ENCODE data around the gene GYS1. TPM values are rescaled to one million over a fixed set of nuclear protein-coding genes. Genes with fewer than 3 reads are reported as not detected.

The GYS1 gene
- total and polyA plus RNA-seq, 7 experiments from 2014 or later, result 22.6 to 82.3 (median 40.3) TPM

- no peak for DNase-seq
- Mint-ChIP-seq H3K9me3 (peaks cover 0 to 2% (median 0%) of the 10 kb centered on the region in 11 donors), H3K27ac (peak overlapping the region; percentile 87 to 99 (median 96)), H3K27me3 (no peaks in the 10 kb centered on the region), H3K36me3 (peaks cover 0 to 22% (median 9%) of the 10 kb centered on the region in 5 donors), H3K4me1 (peaks cover 39 to 57% (median 42%) of the 10 kb centered on the region in 7 donors), H3K4me3 (peak overlapping the region; percentile 95 to 100 (median 96))
- CTCF ChIA-PET, result interaction anchor here (0.5 to 2.1 kb wide), 7 partner anchors 18 to 204 kb away, joined by 3 to 10 read pairs (median 4); no protein-coding TSS in a partner anchor
- H3K27ac ChIP-seq (ENCODE audit: low read depth, low read length), result peak overlapping the region; percentile 80
- no peaks in the 10 kb centered on the region for H3K9me3 ChIP-seq (ENCODE audit: control insufficient read depth in 2 of 3, low read length in 3 of 3)
- peaks cover 23 to 24% of the 10 kb centered on the region in 2 donors for H3K4me1 ChIP-seq (ENCODE audit: control insufficient read depth in 2 of 2, insufficient read depth in 2 of 2, low read length in 2 of 2)
- ATAC-seq, result no peak
- peak overlapping the region; percentile 70 for H3K4me3 ChIP-seq (ENCODE audit: low read length)
- intact Hi-C loops (cut with micrococcal nuclease), result loop anchor here (2.0 to 10.0 kb wide), 13 partner anchors 27 to 1520 kb away; partner anchors contain the start of genes ALDH16A1 (in 2 of the 2), PIH1D1 (in 2 of the 2), ASPDH (in 1 of the 2) and BAX (in 1 of the 2)
- no peaks in the 10 kb centered on the region for H3K27me3 ChIP-seq (ENCODE audit: control insufficient read depth in 2 of 2, insufficient read depth in 2 of 2, low read length in 2 of 2)
- H3K36me3 ChIP-seq (ENCODE audit: control insufficient read depth in 2 of 3, insufficient read depth in 3 of 3, low read length in 3 of 3), result peaks cover 0 to 13% (median 0%) of the 10 kb centered on the region in 3 experiments
- POLR2A ChIA-PET, result interaction anchor here (0.8 to 4.2 kb wide), 6 partner anchors 10 to 672 kb away, joined by 4 to 58 read pairs (median 4); partner anchors contain the start of gene FTL
Observed at GRCh38 chr19:48991873-48992580, 1.1 kb downstream of the GYS1 start.

GRCh38 chr19:48991011-48991609 lies 2.0 kb downstream of the GYS1 start:
- peak overlapping the region in 3 of 10 donors; percentile 15 to 43 (median 27) for H3K4me3 Mint-ChIP-seq
- Histone ChIP-seq H3K36me3 (ENCODE audit: control insufficient read depth in 2 of 3, insufficient read depth in 3 of 3, low read length in 3 of 3) (peaks cover 0 to 13% (median 0%) of the 10 kb centered on the region in 3 experiments), H3K9me3 (ENCODE audit: control insufficient read depth in 2 of 3, low read length in 3 of 3) (no peaks in the 10 kb centered on the region), H3K27ac (ENCODE audit: low read depth, low read length) (no peak overlapping the region), H3K4me1 (ENCODE audit: control insufficient read depth in 2 of 2, insufficient read depth in 2 of 2, low read length in 2 of 2) (peaks cover 23 to 24% of the 10 kb centered on the region in 2 donors), H3K4me3 (ENCODE audit: low read length) (no peak overlapping the region), H3K27me3 (ENCODE audit: control insufficient read depth in 2 of 2, insufficient read depth in 2 of 2, low read length in 2 of 2) (no peaks in the 10 kb centered on the region)
- DNase-seq (no peak), ATAC-seq (no peak)
- no peaks in the 10 kb centered on the region for H3K27me3 Mint-ChIP-seq
- POLR2A ChIA-PET, result interaction anchor here (0.6 to 4.2 kb wide), 5 partner anchors 9 to 90 kb away, joined by 4 to 58 read pairs (median 5); partner anchors contain the start of gene FTL
- H3K9me3 Mint-ChIP-seq, result peaks cover 0 to 2% (median 0%) of the 10 kb centered on the region in 11 donors
- intact Hi-C loops (cut with micrococcal nuclease), result loop anchor here (5.0 to 10.0 kb wide), 8 partner anchors 64 to 1521 kb away; partner anchors contain the start of genes ALDH16A1 (in 2 of the 2), PIH1D1 (in 2 of the 2), ASPDH (in 1 of the 2) and CGB7 (in 1 of the 2)
- H3K4me1 Mint-ChIP-seq, result peaks cover 37 to 51% (median 40%) of the 10 kb centered on the region in 7 donors
- CTCF ChIA-PET, result no interaction called here
- H3K27ac Mint-ChIP-seq, result peak overlapping the region in 3 of 9 donors; percentile 49 to 86 (median 59)
- H3K36me3 Mint-ChIP-seq, result peaks cover 0 to 22% (median 9%) of the 10 kb centered on the region in 5 donors

- intact Hi-C loops (cut with micrococcal nuclease), result loop anchor here (5.0 to 10.0 kb wide), 8 partner anchors 64 to 1522 kb away; partner anchors contain the start of genes ALDH16A1 (in 2 of the 2), PIH1D1 (in 2 of the 2), ASPDH (in 1 of the 2) and CGB7 (in 1 of the 2)
- Histone ChIP-seq H3K9me3 (ENCODE audit: control insufficient read depth in 2 of 3, low read length in 3 of 3) (no peaks in the 10 kb centered on the region), H3K4me1 (ENCODE audit: control insufficient read depth in 2 of 2, insufficient read depth in 2 of 2, low read length in 2 of 2) (peaks cover 23 to 24% of the 10 kb centered on the region in 2 donors), H3K4me3 (ENCODE audit: low read length) (no peak overlapping the region), H3K36me3 (ENCODE audit: control insufficient read depth in 2 of 3, insufficient read depth in 3 of 3, low read length in 3 of 3) (peaks cover 0 to 19% (median 0%) of the 10 kb centered on the region in 3 experiments), H3K27me3 (ENCODE audit: control insufficient read depth in 2 of 2, insufficient read depth in 2 of 2, low read length in 2 of 2) (no peaks in the 10 kb centered on the region), H3K27ac (ENCODE audit: low read depth, low read length) (no peak overlapping the region)
- Mint-ChIP-seq H3K27me3 (no peaks in the 10 kb centered on the region), H3K4me1 (peaks cover 36 to 50% (median 39%) of the 10 kb centered on the region in 7 donors), H3K27ac (peak overlapping the region in 4 of 9 donors; percentile 59 to 86 (median 68)), H3K4me3 (peak overlapping the region in 3 of 10 donors; percentile 4 to 46 (median 15)), H3K36me3 (peaks cover 0 to 22% (median 9%) of the 10 kb centered on the region in 5 donors), H3K9me3 (peaks cover 0 to 2% (median 0%) of the 10 kb centered on the region in 11 donors)
- ChIA-PET CTCF (interaction anchor here (0.6 kb wide), 1 partner anchor 202 kb away, joined by 3 read pairs; no protein-coding TSS in a partner anchor), POLR2A (interaction anchor here (0.6 to 4.2 kb wide), 2 partner anchors 10 to 25 kb away, joined by 5 to 58 read pairs; partner anchors contain the start of gene FTL)
- DNase-seq, result no peak
- no peak for ATAC-seq
Observed at GRCh38 chr19:48990400-48990799, 2.7 kb downstream of the GYS1 start.

GRCh38 chr19:48989701-48990291 lies 3.3 kb downstream of the GYS1 start:
- ChIA-PET POLR2A (no interaction called here), CTCF (interaction anchor here (0.6 kb wide), 1 partner anchor 202 kb away, joined by 3 read pairs; no protein-coding TSS in a partner anchor)
- Histone ChIP-seq H3K27ac (ENCODE audit: low read depth, low read length) (no peak overlapping the region), H3K9me3 (ENCODE audit: control insufficient read depth in 2 of 3, low read length in 3 of 3) (no peaks in the 10 kb centered on the region), H3K4me3 (ENCODE audit: low read length) (no peak overlapping the region), H3K36me3 (ENCODE audit: control insufficient read depth in 2 of 3, insufficient read depth in 3 of 3, low read length in 3 of 3) (peaks cover 0 to 26% (median 2%) of the 10 kb centered on the region in 3 experiments), H3K27me3 (ENCODE audit: control insufficient read depth in 2 of 2, insufficient read depth in 2 of 2, low read length in 2 of 2) (no peaks in the 10 kb centered on the region), H3K4me1 (ENCODE audit: control insufficient read depth in 2 of 2, insufficient read depth in 2 of 2, low read length in 2 of 2) (peaks cover 20 to 21% of the 10 kb centered on the region in 2 donors)
- intact Hi-C loops (cut with micrococcal nuclease), result loop anchor here (5.0 to 10.0 kb wide), 8 partner anchors 65 to 1523 kb away; partner anchors contain the start of genes ALDH16A1 (in 2 of the 2), PIH1D1 (in 2 of the 2), ASPDH (in 1 of the 2) and CGB7 (in 1 of the 2)
- H3K4me3 Mint-ChIP-seq, result peak overlapping the region in 2 of 10 donors; percentile 4 to 46
- H3K36me3 Mint-ChIP-seq, result peaks cover 0 to 25% (median 9%) of the 10 kb centered on the region in 5 donors
- peaks cover 0 to 2% (median 0%) of the 10 kb centered on the region in 11 donors for H3K9me3 Mint-ChIP-seq
- peaks cover 30 to 44% (median 34%) of the 10 kb centered on the region in 7 donors for H3K4me1 Mint-ChIP-seq
- H3K27ac Mint-ChIP-seq, result peak overlapping the region in 2 of 9 donors; percentile 67 to 70
- no peak for DNase-seq
- ATAC-seq, result no peak
- no peaks in the 10 kb centered on the region for H3K27me3 Mint-ChIP-seq

GRCh38 chr19:48988860-48989259 lies 4.2 kb downstream of the GYS1 start:
- no peaks in the 10 kb centered on the region for H3K27me3 Mint-ChIP-seq
- CTCF ChIA-PET, result interaction anchor here (1.0 kb wide), 1 partner anchor 29 kb away, joined by 4 read pairs; no protein-coding TSS in a partner anchor
- no peak for DNase-seq
- H3K36me3 Mint-ChIP-seq, result peaks cover 0 to 25% (median 9%) of the 10 kb centered on the region in 5 donors
- H3K36me3 ChIP-seq (ENCODE audit: control insufficient read depth in 2 of 3, insufficient read depth in 3 of 3, low read length in 3 of 3), result peaks cover 0 to 26% (median 2%) of the 10 kb centered on the region in 3 experiments
- ATAC-seq, result no peak
- H3K9me3 ChIP-seq (ENCODE audit: control insufficient read depth in 2 of 3, low read length in 3 of 3), result no peaks in the 10 kb centered on the region
- H3K4me1 ChIP-seq (ENCODE audit: control insufficient read depth in 2 of 2, insufficient read depth in 2 of 2, low read length in 2 of 2), result peaks cover 11 to 12% of the 10 kb centered on the region in 2 donors
- intact Hi-C loops (cut with micrococcal nuclease), result no loop called here
- H3K4me3 ChIP-seq (ENCODE audit: low read length), result no peak overlapping the region
- H3K9me3 Mint-ChIP-seq, result peaks cover 0 to 2% (median 0%) of the 10 kb centered on the region in 11 donors
- no peaks in the 10 kb centered on the region for H3K27me3 ChIP-seq (ENCODE audit: control insufficient read depth in 2 of 2, insufficient read depth in 2 of 2, low read length in 2 of 2)
- H3K27ac ChIP-seq (ENCODE audit: low read depth, low read length), result no peak overlapping the region
- POLR2A ChIA-PET, result no interaction called here
- no peak overlapping the region for H3K27ac Mint-ChIP-seq
- no peak overlapping the region for H3K4me3 Mint-ChIP-seq
- H3K4me1 Mint-ChIP-seq, result peaks cover 22 to 34% (median 29%) of the 10 kb centered on the region in 7 donors
